Hepatocyte (in vitro differentiated cells): Measurements from ENCODE around the gene ATP8A1.

Experiments used
- EZH2 ChIP-seq: fragments of 200-600 bp; sonication (generic); IDR thresholded peaks from 2 replicates; pipeline ENCODE4 v1.6.1; 2016; ENCODE audit warnings: antibody characterized with exemption, mild to moderate bottlenecking, borderline replicate concordance
- EZH2phosphoT487 ChIP-seq: fragments of 200-600 bp; sonication (generic); IDR thresholded peaks from one replicate; pipeline ENCODE4 v1.6.1; 2018; ENCODE audit warnings: antibody characterized with exemption, mild to moderate bottlenecking, low read depth, moderate library complexity; ENCODE audit not compliant: unreplicated experiment, severe bottlenecking

GRCh38 chr4:42497142-42497910 lies 159.6 kb downstream of the ATP8A1 start:
- TF ChIP-seq EZH2 (no peak), EZH2phosphoT487 (no peak)
